ENCODE results near the gene STXBP5.
"Not testable (repeated sequence)": the region's sequence is repeated elsewhere in the genome, so short reads cannot be mapped to it uniquely, and the experiment has no call there.

The STXBP5 gene

DNA sequence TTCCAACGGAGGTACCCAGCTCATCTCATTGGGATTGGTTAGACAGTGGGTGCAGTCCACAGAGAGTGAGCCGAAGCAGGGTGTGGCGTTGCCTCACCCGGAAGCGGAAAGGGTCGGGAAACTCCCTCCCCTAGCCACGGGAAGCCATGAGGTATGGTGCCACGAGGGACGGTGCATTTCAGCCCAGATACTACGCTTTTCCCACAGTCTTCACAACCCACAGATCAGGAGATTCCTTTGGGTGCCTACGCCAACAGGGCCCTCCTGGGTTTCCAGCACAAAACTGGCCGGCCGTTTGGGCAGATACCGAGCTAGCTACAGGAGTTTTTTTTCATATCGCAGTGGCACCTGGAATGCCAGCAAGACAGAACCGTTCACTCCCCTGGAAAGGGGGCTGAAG is 46.9 kb downstream of the STXBP5 start:
- DNase-seq = no peak

DNA sequence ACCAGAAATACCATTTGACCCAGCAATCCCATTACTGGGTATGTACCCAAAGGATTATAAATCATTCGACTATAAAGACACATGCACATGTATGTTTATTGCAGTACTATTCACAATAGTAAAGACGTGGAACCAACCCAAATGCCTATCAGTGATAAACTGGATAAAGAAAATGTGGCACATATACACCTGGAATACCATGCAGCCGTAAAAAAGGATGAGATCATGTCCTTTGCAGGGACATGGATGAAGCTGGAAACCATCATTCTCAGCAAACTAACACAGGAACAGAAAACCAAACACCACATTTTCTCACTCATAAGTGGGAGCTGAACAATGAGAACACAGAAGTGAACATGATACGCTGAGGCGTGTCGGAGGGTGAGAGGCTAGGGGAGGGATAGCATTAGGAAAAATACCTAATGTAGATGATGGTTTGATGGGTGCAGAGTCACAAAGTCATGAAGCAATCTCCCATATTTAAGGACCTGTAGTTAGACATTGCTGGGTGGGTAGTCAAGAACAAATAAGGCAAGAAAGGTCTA is 50.8 kb downstream of the STXBP5 start:
- DNase-seq = not testable (repeated sequence)

GRCh38 chr6:147255948-147256674 is 51.9 kb downstream of the STXBP5 start:
- DNase-seq = no peak

DNA sequence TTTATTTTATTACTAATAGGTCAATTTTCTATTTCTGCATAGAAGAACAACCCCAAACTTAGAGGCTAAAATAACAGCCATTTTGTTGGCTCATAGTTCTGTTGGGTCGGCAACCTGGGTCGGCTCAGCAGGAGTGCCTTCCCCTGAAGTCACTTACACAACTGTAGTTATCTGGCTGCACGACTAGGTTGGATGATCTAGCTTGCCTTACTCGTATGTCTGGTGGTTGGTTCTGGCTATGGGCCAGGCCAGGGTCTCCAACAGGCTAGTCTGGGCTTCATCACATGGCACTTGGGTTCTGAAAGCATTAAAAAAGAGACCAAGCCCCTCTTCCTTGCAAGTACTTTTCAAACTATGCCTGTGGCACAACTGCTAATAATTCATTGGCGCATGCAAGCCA is 53.5 kb downstream of the STXBP5 start:
- DNase-seq = no peak

DNA sequence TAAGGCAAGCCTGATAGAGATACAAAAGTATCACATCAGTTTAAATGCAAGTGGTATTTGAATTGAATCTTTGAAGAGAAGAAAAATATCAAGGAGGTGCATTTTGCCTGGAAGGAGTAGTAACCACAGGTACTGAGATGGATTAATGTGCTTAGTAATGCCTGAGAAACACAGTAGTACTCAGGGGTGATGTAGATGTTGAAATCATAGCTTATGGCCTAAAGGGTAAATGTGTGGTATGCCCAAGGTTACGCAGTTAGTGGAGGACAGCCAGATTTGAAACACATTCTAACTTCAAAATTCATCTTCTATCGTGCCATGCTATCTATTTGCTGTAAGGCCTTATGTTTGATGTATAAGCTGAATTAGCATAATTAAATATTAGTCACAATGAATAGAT is 55.9 kb downstream of the STXBP5 start:
- no peak for DNase-seq

GRCh38 chr6:147262946-147263345 is 58.7 kb downstream of the STXBP5 start:
- DNase-seq = no peak

DNA sequence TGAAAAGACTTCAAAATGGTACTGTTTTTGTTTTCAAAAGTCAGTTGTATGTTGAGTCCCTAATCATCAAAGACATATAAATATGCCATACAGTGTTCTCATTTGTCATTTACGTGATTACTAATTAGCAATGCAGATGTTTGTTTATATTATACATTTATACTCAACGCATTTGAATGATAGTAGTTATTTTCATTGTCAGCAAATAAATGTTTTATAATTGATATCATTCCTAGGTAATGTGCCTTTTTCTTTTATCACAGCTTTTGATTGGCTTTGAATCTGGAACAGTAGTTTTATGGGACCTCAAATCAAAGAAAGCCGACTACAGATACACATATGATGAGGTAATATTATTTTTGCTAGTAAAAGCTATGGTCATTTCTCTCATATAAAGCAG is 62.6 kb downstream of the STXBP5 start:
- no peak for DNase-seq

- no peak for DNase-seq
Measured at GRCh38 chr6:147267658-147268057, 63.4 kb downstream of the STXBP5 start.

- no peak for DNase-seq
Measured at GRCh38 chr6:147268254-147268653, 64.0 kb downstream of the STXBP5 start.

GRCh38 chr6:147274012-147274411 is 69.8 kb downstream of the STXBP5 start:
- no peak for DNase-seq

DNA sequence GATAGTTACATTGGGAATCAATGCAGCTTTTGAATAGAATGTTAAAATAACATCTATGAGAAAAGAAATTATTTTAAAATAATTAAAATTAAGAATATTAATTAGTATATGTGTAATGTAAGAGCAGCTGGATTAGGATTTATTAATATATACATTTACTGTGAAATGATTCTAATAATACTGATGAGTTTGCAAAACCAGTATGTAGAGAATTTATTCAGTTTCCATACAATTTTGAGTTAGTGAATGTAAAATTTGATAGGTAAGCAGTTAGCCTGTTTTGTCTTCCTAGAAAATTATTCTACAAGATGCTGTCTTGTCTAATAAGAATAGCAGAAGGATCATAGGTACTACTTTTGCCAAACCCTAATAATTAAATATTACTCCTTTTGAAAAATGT is 70.6 kb downstream of the STXBP5 start:
- no peak for DNase-seq

GRCh38 chr6:147278891-147279290 is 74.7 kb downstream of the STXBP5 start:
- no peak for DNase-seq

DNA sequence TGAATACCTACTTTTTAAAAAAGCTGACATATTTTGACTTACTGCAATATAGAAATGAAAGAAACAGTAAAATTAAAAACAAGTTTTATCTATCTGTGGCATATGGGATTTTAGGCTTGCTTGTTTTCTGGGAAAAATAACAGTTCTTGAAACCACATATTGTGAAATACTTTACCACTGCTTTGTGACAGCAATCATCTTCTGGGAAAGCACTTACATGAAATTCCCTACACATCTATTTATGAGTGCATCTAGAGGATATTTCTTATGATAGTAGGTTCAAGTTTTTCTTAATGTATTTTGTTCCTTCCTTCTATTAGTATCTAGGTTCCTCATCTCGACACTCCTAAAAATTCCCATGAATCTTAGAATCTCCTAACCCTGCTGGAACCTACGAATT is 75.2 kb downstream of the STXBP5 start:
- no peak for DNase-seq

GRCh38 chr6:147281895-147282565 is 77.8 kb downstream of the STXBP5 start:
- DNase-seq = no peak

DNA sequence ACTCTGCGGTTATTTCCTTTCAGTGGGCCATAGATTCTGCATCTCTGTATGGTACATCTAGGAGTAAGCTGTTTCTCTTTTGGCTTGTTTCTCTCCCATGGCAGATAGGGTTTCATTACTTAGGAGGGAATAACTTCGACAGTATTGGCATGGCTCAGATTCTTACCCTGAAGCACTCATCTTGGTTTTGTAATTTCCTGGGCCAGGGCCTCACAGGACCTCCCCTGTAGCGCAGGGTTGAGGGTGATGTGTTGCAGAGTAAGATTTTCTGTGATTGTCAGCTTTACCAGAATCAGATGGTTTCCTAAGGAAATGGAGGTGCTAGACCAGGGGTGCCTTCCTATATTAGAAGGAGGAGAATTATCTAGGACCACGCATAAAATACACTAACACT is 78.3 kb downstream of the STXBP5 start:
- no peak for DNase-seq

DNA sequence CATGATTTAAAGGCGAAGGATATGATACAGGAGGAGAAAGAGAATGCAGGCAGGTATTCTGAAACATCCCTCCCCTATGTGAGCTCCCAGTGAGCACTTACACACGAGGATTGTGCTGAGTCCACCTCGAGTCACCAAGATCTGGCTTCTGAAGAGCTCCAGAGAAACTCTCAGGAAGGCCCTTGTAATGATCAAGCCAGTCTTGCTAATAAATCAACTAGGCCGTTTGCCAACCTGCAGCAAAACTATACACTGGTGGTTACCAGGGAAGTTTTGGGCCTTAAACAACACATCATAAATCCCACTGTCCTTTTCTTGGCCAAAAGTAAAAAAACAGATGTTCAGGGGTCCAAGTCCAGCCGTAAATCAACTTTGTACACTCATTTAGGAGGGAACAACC is 79.2 kb downstream of the STXBP5 start:
- no peak for DNase-seq

GRCh38 chr6:147285087-147285855 is 81.1 kb downstream of the STXBP5 start:
- DNase-seq = peak; percentile 18

DNA sequence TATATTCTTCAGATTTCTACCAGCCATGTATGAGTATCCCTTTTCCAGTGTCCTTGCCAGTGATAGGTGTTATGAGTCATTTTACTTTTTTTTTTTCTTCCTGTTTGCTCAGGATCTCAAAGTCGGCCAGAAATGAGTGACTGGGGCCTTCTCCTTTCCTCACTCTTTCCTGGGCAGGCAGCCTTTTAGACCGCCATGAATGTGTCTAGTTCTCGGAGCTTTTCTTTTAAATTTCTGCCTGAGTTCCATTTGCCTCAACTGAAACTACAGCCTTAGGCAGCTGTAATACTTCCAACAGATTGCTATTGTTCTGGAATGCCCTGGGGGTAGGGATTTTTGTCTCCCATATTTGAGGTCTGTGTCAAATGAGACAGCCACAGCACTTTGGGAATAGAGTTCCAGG is 83.7 kb downstream of the STXBP5 start:
- no peak for DNase-seq

DNA sequence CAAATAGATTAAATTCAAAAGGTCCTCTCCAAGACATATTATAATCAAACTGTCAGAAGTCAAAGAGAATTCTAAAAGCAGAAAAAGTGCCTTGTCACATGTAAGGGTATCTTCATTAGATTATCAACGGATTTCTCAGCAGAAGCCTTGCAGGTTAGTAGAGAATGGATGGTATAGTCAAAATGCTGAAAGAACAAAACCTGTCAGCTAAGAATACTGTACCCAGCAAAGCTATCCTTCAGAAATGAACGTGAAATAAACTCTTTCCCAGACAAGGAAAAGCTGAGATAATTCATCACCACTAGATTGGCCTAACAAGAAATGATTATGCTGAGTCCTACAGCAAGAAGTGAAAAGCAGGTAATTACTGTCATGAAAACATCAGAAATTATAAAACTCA is 92.9 kb downstream of the STXBP5 start:
- DNase-seq = no peak

DNA sequence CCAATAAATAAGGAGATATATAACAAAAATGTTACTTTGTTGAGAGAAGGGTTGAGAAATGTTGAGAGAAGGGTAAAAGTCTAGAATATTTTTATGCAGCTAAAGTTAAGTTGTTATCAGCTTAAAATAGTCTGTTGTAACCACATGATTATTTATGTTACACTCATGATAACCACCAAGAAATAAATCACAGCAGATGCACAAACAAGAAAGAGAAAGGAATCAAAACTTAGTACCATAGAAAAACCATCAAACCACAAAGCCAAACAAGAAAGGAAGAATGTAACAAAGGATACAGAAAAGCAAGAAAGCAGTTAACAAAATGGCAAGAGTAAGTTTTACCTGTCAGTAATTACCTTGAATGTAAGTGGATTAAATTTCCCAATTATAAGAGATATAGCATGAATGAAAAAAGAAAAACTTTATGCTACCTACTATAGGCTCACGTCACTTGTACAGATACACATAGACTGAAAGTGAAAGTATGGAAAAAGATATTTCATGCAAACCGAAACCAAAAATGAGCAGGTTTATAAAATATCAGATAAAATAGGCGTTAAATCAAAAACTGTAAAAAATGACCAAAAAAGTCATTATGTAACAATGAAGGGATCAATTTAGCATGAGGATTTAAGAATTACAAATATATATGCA is 93.6 kb downstream of the STXBP5 start:
- no peak for DNase-seq

- no peak for DNase-seq
Measured at GRCh38 chr6:147298461-147298860, 94.2 kb downstream of the STXBP5 start.

DNA sequence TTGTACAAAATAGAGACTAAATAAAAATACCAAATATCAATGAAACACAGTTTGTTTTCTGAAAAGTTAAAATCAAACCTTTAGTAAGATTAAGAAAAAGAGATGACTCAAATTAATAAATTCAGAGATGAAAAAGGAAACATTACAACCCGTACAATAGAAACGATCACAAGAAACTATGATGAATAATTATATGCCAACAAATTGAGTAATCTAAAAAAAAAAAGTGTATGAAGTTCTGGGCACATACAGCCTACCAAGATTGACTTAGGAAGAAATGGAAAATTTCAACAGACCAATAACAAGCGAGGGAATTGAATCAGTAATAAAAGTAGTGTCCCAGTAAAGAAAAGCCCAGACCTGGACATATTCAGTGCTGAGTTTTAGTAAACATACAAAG is 94.8 kb downstream of the STXBP5 start:
- no peak for DNase-seq

DNA sequence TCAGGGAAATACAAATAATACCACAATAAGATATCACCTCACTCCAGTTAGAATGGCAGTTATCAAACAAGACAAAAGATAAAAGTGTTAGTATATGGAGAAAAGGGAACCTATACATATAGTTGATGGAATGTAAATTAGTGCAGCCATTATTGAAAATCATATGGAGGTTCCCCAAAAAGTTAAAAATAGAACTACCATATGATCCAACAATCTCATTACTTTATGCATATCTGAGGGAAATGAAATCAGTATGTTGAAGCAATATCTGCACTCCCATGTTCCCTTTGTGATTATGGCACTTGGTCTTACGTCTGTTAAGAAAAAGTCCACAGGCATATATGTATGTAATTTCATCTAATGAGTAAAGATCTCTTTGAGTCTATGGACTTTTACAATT is 96.9 kb downstream of the STXBP5 start:
- DNase-seq = no peak
